ENCODE measurements around the gene ACSM4. TPM values are rescaled to one million over a fixed set of nuclear protein-coding genes. Genes with fewer than 3 reads are reported as not detected.

Gene ACSM4
- total RNA-seq, 1 donor from 2014 or later = not detected

- peak; percentile 82 for DNase-seq
- peak; percentile 65 for TF ChIP-seq CTCF (IDR thresholded peaks at IDR 0.05; ENCODE audit: partially characterized antibody, unreplicated experiment)
Measured at GRCh38 chr12:7374423-7375144, 70.7 kb downstream of the ACSM4 start.

GRCh38 chr12:7375145-7375543 lies 71.3 kb downstream of the ACSM4 start:
- peaks cover 34% of the 10 kb centered on the region for H3K4me1 Mint-ChIP-seq (ENCODE audit: low read depth, unreplicated experiment)
- H3K27me3 Mint-ChIP-seq (ENCODE audit: unreplicated experiment) = peaks cover 9% of the 10 kb centered on the region
- no peak overlapping the region for H3K4me3 Mint-ChIP-seq (ENCODE audit: unreplicated experiment)
- DNase-seq = no peak
- H3K27ac Mint-ChIP-seq (ENCODE audit: unreplicated experiment) = peak overlapping the region; percentile 80
- peaks cover 8% of the 10 kb centered on the region for H3K36me3 Mint-ChIP-seq (ENCODE audit: unreplicated experiment)
- no peak for TF ChIP-seq CTCF (IDR thresholded peaks at IDR 0.05; ENCODE audit: partially characterized antibody, unreplicated experiment)
- peaks cover 18% of the 10 kb centered on the region for H3K9me3 Mint-ChIP-seq (ENCODE audit: unreplicated experiment)

More at GRCh38 chr12:7374423-7375144, 70.7 kb downstream of the ACSM4 start:
- Mint-ChIP-seq H3K4me1 (ENCODE audit: low read depth, unreplicated experiment) (peaks cover 39% of the 10 kb centered on the region), H3K4me3 (ENCODE audit: unreplicated experiment) (peak overlapping the region; percentile 48), H3K27me3 (ENCODE audit: unreplicated experiment) (peaks cover 9% of the 10 kb centered on the region), H3K27ac (ENCODE audit: unreplicated experiment) (peak overlapping the region; percentile 98), H3K9me3 (ENCODE audit: unreplicated experiment) (peaks cover 18% of the 10 kb centered on the region), H3K36me3 (ENCODE audit: unreplicated experiment) (peaks cover 8% of the 10 kb centered on the region)

GRCh38 chr12:7376196-7376595 lies 72.3 kb downstream of the ACSM4 start:
- Mint-ChIP-seq H3K9me3 (ENCODE audit: unreplicated experiment) (peaks cover 18% of the 10 kb centered on the region), H3K36me3 (ENCODE audit: unreplicated experiment) (no peaks in the 10 kb centered on the region), H3K4me3 (ENCODE audit: unreplicated experiment) (no peak overlapping the region), H3K27me3 (ENCODE audit: unreplicated experiment) (peaks cover 9% of the 10 kb centered on the region), H3K4me1 (ENCODE audit: low read depth, unreplicated experiment) (peaks cover 27% of the 10 kb centered on the region), H3K27ac (ENCODE audit: unreplicated experiment) (no peak overlapping the region)
- DNase-seq = no peak
- no peak for TF ChIP-seq CTCF (IDR thresholded peaks at IDR 0.05; ENCODE audit: partially characterized antibody, unreplicated experiment)

Other genes starting within 250 kb of the ACSM4 start
- 3.5 TPM for gene C1S, start 243.4 kb upstream of the ACSM4 start, total RNA-seq (ENCODE audit: unreplicated experiment)
- gene C1R, start 211.6 kb upstream of the ACSM4 start, total RNA-seq (ENCODE audit: unreplicated experiment) = 1.0 TPM
- gene C1RL, start 194.9 kb upstream of the ACSM4 start, total RNA-seq (ENCODE audit: unreplicated experiment) = 12.8 TPM
- 1.2 TPM for gene RBP5, start 175.2 kb upstream of the ACSM4 start, total RNA-seq (ENCODE audit: unreplicated experiment)
- 113 TPM for gene CLSTN3, start 173.7 kb upstream of the ACSM4 start, total RNA-seq (ENCODE audit: unreplicated experiment)
- 71.0 TPM for gene PEX5, start 114.4 kb upstream of the ACSM4 start, total RNA-seq (ENCODE audit: unreplicated experiment)
- 36.8 TPM for gene CD163L1, start 140.1 kb downstream of the ACSM4 start, total RNA-seq (ENCODE audit: unreplicated experiment)
- gene CD163, start 199.7 kb downstream of the ACSM4 start, total RNA-seq (ENCODE audit: unreplicated experiment) = 20.6 TPM